Nasal cavity respiratory epithelium epithelial cell of viscerocranial mucosa (primary cell): ENCODE data around the gene MREG. TPM values are rescaled to one million over a fixed set of nuclear protein-coding genes. Genes with fewer than 3 reads are reported as not detected.

ENCODE experiments used
- total RNA-seq: library from RNA; depleted of rRNA; stranded (reverse); fragments of >200 nt; gene quantifications from 2 replicates; pipeline ENCODE4 v1.2.3, GENCODE V29; 2014

The MREG gene, protein sequence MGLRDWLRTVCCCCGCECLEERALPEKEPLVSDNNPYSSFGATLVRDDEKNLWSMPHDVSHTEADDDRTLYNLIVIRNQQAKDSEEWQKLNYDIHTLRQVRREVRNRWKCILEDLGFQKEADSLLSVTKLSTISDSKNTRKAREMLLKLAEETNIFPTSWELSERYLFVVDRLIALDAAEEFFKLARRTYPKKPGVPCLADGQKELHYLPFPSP
- total RNA-seq, result 35.9 and 45.3 TPM in 2 replicates

DNA sequence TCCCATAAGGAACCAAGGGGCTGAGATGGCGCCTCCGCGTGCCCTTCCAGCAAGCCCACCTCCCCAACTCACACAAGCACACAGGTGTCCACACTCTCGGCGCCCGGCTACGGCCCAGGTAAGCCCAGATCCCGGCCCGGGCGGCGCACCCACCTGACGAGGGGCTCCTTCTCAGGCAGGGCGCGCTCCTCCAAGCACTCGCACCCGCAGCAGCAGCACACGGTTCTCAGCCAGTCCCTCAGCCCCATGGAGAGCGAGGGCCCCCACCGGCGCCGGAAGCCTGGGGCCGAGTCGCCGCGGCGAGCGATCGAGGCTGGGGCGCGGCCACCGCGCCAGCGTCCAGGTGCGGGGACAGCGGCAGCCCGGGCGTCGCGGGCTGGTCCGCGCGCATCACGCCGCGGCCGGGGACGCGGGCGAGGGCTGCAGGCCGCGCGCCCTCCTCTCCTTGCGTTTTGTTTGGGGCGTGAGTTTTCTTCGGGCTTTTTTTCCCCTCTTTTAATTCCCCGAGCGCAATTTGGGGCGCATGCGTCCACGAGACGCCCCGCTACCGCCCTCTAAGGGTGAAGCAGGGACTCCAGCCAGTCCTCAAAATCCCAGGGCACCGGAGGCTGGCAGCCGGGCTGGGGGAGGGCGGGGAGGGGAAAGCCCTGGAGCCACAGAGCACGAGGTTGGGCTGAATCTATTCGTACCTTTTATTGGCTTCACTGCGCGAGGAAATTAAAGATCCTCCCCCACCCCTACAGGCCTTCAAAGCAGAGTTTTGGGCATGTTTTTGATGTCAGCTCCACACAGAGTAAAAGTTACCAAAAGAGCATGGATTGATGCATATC is at the start of gene MREG:
Gene MREG (minus strand): TSS at position 472 of the 830 bp plus-strand sequence. CDS start 224 bp downstream, at position 248.

Other genes starting within 250 kb of the MREG start
- 8.5 and 21.5 TPM in 2 replicates for gene PECR, start 68.3 kb upstream of the MREG start, total RNA-seq
- gene TMEM169, start 68.4 kb upstream of the MREG start, total RNA-seq, result 0.14 and 0.34 TPM in 2 replicates
- gene XRCC5, start 95.8 kb upstream of the MREG start, total RNA-seq, result 144 and 184 TPM in 2 replicates